Midbrain (tissue), 1 donor: ENCODE data around the gene ASIC3.
A peak's percentile ranks its signal among the peaks of the same experiment; 100 is the strongest.

Experiments
- DNase-seq: peaks from one replicate; lab custom pipeline; 2025; lab: John Stamatoyannopoulos, UW

The ASIC3 gene

GRCh38 chr7:151071032-151071866 lies 22.9 kb downstream of the ASIC3 start:
- DNase-seq = no peak

- DNase-seq = no peak
These were observed 25.7 kb downstream of the ASIC3 start for GRCh38 chr7:151073990-151074389.

GRCh38 chr7:151074817-151075661 lies 26.7 kb downstream of the ASIC3 start:
- DNase-seq = no peak

GRCh38 chr7:151075662-151075971 lies 27.3 kb downstream of the ASIC3 start:
- no peak for DNase-seq

GRCh38 chr7:151075978-151076426 lies 27.7 kb downstream of the ASIC3 start:
- DNase-seq = no peak

- no peak for DNase-seq
These were observed 28.8 kb downstream of the ASIC3 start for GRCh38 chr7:151076863-151077704.

- DNase-seq = no peak
These were observed 29.4 kb downstream of the ASIC3 start for GRCh38 chr7:151077705-151078232.

GRCh38 chr7:151078233-151079040 lies 30.1 kb downstream of the ASIC3 start:
- DNase-seq = no peak

- DNase-seq = no peak
These were observed 31.0 kb downstream of the ASIC3 start for GRCh38 chr7:151079199-151079910.

GRCh38 chr7:151080067-151080521 lies 31.8 kb downstream of the ASIC3 start:
- DNase-seq = no peak

GRCh38 chr7:151080522-151081169 lies 32.3 kb downstream of the ASIC3 start, which contains the start of gene FASTK:
TSS of gene FASTK (minus strand) at chr7:151080809. CDS start at chr7:151080766, 43 bp downstream.
- DNase-seq = peak; percentile 94

GRCh38 chr7:151081170-151082101 lies 33.1 kb downstream of the ASIC3 start:
- no peak for DNase-seq

GRCh38 chr7:151082141-151083070 lies 34.1 kb downstream of the ASIC3 start:
- DNase-seq = no peak

- peak; percentile 55 for DNase-seq
These were observed 34.9 kb downstream of the ASIC3 start, which contains the start of gene TMUB1 for GRCh38 chr7:151083071-151083823. TSS of gene TMUB1 (minus strand) at chr7:151083493. CDS start at chr7:151082563, 930 bp downstream.

GRCh38 chr7:151083824-151084160 lies 35.5 kb downstream of the ASIC3 start:
- no peak for DNase-seq

- DNase-seq = no peak
These were observed 37.0 kb downstream of the ASIC3 start for GRCh38 chr7:151085329-151085690.
